GM19099 (cell line): ENCODE measurements around the gene FHOD1.

Source experiments
- POLR2A ChIP-seq: IDR thresholded peaks from 3 replicates; pipeline ENCODE4 v1.6.1; 2011; ENCODE audit warnings: low read depth; ENCODE audit not compliant: insufficient read length; ENCODE audit errors: extremely low read depth

Gene FHOD1

DNA sequence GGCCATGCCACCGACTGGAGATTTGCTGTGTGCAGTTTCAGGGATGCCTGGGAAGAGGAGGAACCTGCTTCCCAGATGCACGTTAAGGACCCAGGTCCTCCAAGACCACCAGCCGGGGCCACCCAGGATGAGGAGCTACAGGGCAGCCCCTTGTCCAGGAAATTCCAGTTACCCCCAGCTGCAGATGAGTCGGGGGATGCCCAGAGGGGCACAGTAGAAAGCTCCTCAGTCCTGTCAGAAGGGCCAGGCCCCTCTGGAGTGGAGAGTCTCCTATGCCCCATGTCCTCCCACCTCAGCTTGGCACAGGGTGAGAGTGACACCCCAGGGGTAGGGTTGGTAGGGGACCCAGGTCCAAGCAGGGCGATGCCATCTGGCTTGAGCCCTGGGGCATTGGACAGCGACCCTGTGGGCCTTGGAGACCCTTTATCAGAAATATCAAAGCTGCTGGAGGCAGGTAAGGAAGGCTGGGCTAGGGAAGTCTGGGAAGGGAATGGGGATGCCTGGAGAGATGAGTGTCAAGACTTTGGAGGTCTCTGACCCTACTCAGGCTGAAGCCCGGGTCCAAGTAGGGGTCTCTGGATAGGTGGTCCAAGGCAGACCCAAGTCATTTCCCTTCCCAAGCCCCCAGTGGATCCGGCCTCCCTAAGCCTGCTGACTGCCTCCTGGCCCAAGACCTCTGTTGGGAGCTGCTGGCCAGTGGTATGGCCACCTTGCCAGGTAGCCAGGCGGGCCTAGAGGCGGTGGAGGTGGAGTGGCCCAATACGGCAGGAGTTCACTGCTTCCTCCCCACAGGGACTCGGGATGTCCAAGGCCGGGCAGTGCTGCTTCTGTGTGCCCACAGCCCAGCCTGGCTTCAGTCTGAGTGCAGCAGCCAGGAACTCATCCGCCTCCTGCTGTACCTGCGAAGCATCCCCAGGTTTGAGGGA lies 33.1 kb upstream of the FHOD1 start:
- no peak for TF ChIP-seq POLR2A

DNA sequence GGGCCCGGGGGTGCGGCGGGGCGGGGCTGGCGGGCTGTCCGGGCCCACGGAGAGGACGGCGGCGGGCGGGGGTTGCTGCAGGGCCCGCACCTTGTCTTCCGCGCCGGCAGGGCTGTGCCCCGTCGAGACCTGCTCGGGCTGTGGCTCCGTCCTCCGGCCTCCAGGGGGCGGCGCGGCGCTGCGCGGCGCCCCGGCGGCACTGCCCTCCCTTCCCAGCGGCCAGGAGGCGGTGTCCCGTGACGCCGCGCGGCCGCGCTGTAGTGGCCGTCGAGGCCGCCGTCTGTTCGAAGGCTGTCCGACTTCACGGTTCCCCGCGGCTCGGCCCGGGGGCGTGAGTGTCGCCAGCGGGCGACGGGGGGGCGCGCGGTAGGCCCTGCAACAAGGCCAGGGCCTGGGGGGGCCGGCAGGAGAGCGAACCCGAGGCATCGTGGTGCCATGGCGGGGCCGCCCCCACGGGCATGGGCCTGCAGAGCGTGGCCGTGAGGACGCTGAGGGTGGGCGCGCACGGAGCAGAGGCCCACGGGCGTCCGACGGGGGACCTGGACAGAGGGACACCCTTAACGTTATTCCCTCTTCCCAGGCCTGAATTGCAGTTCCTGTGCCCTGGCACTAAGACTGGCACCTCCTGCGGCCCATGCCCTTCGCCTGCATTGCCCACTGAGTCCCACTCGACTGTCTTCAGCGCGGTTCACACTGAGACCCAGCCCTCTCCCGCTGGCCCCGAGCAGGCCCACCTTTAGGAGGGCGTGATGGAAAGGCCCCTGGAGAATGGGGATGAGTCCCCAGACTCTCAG lies 32.2 kb upstream of the FHOD1 start, which contains the start of gene PLEKHG4:
Gene PLEKHG4 (plus strand): TSS at position 237 of the 794 bp plus-strand sequence. CDS start 513 bp downstream, at position 750.
- TF ChIP-seq POLR2A, result no peak

DNA sequence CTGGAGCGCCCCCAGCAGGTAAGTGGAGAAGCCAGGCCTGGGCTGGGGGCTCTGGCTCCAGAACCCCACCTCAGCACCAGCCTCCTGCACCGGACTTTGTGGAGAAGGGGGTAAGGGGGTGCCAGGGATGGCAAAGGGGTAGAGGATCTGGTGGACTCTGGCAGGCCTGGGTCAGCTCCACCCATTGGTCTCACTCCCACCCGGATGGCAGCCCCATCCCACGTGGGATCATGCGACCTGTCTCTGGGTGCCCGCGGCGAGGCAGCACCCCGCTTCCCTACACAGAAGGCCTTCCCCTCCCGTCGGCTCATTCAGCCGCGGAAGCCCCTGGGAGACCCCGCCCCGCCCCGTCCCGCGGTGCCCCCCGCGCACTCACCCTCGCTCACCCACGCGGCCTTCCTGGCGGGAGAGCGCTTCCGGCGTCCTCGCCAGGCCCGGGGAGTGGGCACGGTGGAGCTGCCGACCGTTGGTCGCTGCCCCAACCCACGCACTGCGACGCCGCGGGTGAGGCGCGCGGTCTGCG lies 31.6 kb upstream of the FHOD1 start:
- TF ChIP-seq POLR2A, result no peak

DNA sequence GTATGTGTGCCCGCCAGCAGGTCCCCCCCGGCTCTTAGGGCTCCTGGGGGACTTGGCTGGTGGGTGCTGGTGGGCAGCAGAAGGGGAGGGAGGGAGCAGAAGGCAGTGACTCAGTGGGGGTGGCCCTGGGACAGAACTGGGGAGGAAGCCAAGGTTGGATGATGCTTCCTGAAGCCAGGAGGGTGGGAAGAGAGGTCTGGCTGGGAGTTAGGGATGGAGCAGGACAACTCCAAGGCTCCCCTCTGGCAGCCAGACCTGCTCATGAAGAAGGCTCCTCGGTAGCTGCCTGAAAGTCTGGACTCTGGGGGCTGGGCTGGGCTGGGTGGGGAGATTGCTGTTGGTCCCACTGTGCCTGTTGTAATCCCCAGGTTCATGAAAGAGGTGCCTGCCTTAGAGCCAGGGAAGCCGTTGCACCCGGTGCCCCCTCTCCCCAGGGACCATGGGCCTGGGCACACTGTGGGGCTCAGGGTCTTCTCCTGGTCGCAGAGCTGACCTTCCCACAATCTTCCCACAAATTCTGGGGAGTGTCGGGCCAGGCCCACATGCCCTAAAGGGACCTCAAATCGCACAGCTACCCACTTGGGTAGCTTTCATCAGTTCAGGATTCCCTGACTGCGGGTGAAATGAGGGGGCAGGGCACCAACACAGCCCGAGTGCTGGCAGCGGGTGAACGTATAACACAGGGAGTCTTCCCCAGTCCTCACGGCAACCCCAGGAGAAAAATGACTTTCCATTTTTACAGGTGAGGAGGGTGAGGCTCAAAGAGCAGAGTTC lies 30.9 kb upstream of the FHOD1 start:
- no peak for TF ChIP-seq POLR2A

DNA sequence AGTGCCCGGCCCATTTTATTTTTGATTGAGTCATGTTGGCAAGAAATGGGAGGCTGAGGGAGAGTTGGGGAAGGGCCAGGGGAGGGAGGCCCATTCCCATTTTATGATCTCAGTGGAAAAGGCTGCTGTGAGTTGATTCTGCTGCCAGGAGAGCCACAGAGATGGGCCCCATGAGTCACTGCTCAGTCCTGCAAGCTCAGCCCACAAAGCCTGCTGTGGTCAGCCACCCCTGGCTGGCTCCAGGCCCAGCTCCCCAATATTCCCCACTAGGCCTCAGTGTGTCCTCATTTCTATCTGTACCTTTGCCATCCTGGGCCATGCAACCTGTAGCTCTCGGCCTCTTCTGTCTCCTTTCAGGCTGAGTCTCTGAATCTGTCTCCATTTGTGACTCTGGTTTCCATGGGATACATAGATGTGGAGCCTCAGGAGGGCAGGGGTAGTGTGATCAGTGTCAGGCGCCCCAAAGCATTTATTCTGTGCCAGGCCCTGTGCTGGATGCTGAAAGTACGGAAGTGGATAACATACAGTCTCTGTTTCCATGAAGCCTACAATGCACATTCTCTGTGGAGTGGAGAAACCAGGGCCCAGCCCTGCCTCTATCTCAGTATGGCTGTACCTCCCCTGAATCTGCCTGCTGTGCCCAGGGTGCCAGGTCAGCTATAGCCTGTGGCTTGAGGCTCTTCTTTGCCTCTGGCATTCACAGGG lies 30.2 kb upstream of the FHOD1 start:
- no peak for TF ChIP-seq POLR2A

DNA sequence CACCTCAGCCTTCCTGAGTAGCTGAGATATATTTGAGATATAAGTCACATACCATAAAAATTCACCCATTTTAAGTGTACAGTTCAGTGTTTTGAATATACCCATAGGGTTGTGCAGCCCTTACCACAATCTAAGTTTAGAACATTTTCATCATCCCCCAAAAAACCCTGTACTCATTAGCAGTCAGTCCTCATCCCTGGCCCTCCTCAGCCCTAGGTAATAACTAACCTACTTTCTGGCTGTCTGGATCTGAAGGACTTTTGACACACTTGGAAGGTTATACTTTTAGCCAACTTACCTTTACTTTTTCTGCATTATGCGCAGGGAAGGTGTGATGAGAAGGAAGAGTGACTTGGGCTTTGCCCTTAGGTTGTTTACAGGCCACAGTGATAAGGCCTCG lies 28.0 kb upstream of the FHOD1 start:
- no peak for TF ChIP-seq POLR2A

DNA sequence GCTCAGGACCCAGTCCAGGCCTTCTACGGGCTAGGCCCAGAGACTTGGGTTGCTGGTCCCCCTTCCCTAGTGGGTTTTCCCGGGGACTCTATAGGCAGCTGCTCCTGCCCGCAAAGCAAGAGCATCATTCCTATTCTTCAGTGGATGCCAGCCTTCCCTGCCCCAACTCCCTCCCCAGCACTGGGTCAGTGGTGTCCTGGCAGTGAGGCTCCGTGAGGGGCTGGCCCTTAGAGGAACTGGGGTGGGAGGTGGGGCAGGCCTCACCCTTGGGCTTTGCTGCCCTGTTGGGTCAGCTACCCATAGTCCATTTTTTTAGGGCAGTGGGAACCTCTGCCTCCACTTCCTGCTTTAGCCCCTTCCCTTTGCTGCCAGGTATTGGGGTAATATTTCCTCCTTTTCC lies 24.2 kb upstream of the FHOD1 start:
- no peak for TF ChIP-seq POLR2A

DNA sequence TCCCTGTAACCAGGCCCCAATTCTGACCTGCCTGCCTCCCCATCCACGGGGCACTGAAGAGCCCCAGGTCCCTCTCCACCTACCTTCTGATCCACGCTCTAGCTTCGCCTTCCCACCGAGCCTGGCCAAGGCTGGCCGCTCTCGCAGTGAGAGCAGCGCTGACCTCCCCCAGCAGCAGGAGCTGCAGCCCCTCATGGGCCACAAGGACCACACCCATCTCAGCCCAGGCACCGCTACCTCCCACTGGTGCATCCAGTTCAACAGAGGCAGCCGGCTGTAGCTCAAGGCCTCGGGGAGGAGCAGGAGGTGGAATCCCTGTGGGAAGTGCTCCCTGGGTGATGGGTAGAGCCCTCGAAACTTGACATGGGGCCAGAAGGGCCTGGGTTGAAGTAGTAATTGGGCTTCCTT lies 23.7 kb upstream of the FHOD1 start:
- TF ChIP-seq POLR2A, result no peak

DNA sequence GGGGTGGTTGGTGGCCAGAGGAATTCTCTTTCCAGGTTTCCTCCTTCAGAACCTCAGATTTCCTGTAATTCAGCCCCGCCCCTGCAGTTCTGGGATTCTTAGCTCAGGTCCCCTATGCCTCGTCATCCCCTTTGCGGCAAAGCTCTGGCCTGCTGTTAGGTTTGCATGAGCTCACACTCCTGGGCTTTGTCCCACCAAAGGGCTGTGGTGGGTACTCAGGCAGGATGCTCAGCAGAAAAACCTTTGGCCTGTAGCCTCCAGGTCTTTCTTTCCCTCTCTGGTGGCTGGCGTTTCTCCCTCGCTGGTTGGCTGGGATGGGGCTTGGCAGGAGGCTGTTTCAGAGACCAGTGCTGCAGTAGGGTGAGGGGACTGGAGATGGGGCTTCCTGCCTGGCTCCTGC lies 22.5 kb upstream of the FHOD1 start:
- TF ChIP-seq POLR2A, result no peak

DNA sequence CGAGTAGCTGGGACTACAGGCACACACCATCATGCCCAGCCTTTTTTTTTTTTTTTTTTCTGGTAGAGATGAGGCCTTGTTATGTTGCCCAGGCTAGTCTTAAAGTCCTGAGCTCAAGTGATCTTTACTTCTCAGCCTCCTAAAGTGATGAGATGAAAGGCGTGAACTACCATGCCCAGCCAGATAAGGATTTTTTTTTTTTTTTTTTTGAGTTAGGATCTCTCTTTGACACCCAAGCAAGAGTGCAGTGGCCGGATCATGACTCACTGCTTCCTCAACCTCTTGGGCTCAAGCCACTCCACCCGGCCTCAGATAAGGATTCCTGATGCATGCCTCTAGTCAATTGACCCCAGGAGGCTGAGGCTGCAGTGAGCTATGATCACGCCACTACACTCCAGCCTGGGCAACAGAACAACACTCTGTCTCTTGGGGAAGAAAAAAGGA lies 20.9 kb upstream of the FHOD1 start:
- no peak for TF ChIP-seq POLR2A

DNA sequence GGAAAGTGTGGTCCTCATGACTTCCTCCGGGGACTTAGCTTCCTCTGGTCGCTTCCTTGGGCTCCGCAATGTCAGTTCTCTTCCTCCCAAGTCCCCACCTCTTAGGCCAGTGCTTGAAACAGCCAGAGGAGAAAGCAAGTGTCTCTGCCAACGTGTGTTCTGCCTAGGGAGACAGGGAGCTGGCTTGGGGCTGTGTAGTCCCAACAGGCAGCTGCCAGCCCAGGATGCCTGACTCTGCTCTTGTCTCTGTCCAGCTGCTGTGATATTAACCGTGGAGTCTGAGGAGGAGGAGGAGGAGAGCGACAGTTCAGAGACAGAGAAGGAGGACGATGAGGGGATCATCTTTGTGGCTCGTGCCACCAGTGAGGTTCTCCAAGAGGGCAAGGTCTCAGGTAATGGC lies 18.6 kb upstream of the FHOD1 start:
- no peak for TF ChIP-seq POLR2A

DNA sequence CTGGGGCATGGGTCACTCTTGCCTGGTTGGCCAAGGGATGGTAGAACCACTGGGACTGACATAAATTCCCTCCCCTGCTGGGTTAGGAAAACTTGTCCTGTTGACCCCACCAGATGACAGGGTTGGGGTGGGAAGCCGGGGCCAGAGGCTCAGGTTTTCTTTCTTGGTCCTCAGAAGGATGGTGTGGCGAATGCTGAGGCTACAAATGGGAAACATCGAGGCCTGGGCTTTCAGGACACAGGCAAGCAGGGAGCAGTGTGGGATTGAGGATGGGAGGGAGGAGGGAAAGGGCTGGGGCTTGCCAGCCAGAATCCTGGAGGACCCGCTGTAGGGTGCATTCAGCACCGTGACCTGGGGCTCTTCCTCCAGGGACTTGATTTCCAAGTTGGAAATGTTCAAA lies 17.6 kb upstream of the FHOD1 start:
- TF ChIP-seq POLR2A, result no peak

DNA sequence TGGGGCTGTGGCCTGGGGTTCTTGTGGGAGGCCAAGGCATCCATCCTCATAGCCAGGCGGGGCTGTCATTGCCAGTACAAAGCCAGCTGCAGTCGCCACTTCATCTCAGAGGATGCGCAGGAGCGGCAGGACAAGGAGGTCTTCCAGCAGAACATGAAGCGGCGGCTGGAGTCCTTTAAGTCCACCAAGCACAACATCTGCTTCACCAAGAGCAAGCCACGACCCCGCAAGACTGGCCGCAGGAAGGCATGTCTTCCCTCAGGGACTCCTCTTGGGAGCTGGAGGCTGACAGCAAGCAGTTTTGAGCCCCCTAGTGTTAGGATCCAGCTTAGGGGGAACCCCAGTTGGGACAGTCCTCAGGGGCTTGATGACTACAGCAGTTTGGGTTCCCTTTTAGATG lies 17.0 kb upstream of the FHOD1 start:
- no peak for TF ChIP-seq POLR2A

DNA sequence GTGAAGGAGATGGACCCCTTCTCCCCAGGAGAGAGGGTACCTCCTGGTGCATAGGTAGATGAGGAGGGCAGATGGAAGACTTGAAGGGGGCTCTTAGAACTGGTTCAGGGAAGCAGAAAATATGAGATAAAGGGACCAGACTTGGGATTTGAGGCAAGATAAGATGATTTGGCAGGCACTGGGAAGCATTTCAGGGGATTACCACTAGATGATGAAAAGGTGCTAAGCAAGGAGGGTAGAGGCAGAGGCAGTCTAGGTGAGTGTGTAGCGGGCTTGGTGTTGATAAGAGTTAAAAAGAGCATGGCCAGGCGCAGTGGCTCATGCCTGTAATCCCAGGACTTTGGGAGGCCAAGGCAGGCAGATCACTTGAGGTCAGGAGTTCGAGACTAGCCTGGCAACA lies 15.9 kb upstream of the FHOD1 start:
- no peak for TF ChIP-seq POLR2A
